ENCODE results near the gene SUPT20H.

SUPT20H gene

GRCh38 chr13:36998624-36999041 lies 60.9 kb downstream of the SUPT20H start:
- no peak for DNase-seq

GRCh38 chr13:36997716-36998427 lies 61.6 kb downstream of the SUPT20H start:
- DNase-seq, result peak; percentile 33

DNA sequence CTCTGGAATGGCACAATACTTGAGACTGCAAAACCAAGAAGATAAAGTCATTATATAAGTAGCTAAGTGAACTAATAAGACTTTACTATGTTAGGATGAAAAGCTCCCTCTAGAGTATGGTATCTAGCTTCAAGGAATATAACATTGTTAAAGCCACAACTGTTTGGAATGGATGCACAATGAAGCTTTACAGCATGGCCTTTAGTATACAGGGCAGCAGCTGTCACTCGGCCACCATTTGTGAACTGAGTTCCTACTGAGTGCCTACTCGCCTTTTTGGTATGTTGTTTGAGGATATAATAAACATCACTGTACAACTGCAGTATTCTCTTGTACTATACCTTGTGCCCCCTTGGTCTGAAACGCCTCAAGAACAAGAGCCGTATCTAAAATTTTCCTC lies 67.1 kb downstream of the SUPT20H start:
- DNase-seq, result no peak

- peak; percentile 11 for DNase-seq
Measured at GRCh38 chr13:36986462-36987240, 72.8 kb downstream of the SUPT20H start.

GRCh38 chr13:36981156-36981743 lies 78.2 kb downstream of the SUPT20H start:
- peak; percentile 53 for DNase-seq

DNA sequence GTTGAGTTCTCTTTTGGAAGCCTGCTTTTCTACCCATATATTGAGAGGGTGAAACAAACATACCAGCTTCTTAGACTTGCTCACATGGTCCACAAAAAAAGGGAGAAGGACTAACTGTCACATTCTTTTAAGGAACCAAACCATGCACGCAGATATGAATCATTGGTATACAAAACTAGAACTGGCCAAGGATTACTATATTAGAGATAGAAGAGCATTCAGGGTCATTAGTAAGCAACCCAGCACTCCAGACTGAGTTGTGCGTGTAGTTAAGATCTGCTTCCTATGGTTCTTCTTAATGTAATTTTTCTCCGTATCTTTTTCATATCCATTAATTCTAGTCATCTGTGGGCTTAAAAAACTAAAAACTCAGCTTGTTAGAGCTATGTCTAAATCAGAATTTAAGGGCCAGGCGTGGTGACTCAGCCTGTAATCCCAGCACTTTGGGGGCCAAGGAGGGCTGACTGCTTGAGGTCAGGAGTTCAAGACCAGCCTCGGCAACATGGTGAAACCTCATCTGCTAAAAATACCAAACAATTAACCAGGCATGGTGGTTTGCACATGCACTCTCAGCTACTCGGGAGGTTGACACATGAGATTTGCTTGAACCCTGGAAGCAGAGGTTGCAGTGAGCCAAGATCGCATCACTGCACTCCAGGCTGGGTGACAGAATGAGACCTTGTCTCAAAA lies 80.0 kb downstream of the SUPT20H start:
- DNase-seq, result no peak

GRCh38 chr13:36975172-36975571 lies 84.3 kb downstream of the SUPT20H start:
- no peak for DNase-seq

- no peak for DNase-seq
Measured at GRCh38 chr13:36973621-36974295, 85.7 kb downstream of the SUPT20H start.

DNA sequence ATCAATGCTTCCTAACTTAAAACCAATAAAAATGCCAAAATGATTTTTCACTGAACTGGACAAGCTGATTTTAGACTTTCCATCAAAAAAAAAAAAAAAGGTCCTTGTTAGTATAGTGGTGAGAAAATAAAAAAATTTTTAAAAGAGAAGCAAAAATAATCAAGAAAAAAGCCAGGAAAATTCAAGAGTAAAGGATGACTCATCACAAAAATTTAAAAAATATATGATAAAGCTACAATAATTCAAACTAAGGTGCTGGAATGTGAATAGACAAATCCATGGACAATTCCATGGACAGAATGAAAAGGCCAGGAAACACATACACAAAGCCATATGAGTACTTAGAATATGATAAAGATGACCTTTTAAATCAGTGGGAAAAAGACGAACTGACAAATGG lies 86.5 kb downstream of the SUPT20H start:
- DNase-seq, result no peak

GRCh38 chr13:36966404-36966803 lies 93.1 kb downstream of the SUPT20H start:
- DNase-seq, result no peak

GRCh38 chr13:36965767-36966166 lies 93.7 kb downstream of the SUPT20H start:
- peak; percentile 82 for DNase-seq

DNA sequence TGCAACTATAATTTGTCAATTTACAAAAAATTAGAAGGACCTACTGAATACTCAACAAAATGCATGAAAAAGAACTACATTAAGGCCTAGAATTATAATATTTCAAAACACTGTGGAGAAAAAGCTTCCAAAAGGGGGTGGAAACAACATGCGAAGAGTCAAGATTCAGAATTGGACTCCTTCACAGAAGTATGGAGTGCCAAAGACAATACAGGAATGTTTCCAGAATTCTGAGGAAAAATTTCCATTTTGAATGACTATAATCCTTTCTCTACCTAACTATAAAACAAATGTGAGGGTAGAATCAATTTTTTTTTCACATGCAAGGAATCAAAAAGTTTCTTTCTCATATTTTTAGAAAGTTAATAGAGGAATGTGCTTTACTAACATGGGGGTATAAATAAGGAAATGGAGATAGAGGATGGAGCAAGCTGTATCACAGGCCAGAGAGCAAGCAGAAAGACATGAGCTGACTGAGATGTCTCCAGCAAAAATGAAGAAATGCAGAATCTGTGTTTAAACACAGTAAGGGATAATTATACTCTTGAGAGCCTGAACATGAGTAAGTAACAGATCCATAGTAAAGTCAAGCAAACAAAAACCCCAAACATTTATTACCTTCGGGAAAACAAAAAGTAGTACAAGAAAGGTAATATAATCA lies 99.9 kb downstream of the SUPT20H start:
- no peak for DNase-seq
